H9 (cell line): Measurements from ENCODE around the gene CLNS1A. TPM values are rescaled to one million over a fixed set of nuclear protein-coding genes. Genes with fewer than 3 reads are reported as not detected.

ENCODE experiments used
- DNase-seq: peaks from one replicate; pipeline ENCODE4 v3.0.0-alpha.2; 2017
- H2AFZ ChIP-seq: one replicate; pipeline ENCODE4 v1.6.1; 2013; ENCODE audit warnings: mild to moderate bottlenecking, low read length, control low read depth, moderate library complexity
- H2AK5ac ChIP-seq: 2 replicates; pipeline ENCODE4 v1.6.1; 2013; ENCODE audit warnings: low read length, control low read depth, mixed read lengths; ENCODE audit not compliant: insufficient read length
- H2BK120ac ChIP-seq: one replicate; pipeline ENCODE4 v1.6.1; 2013; ENCODE audit warnings: low read depth, mild to moderate bottlenecking, low read length, control low read depth, inconsistent platforms; ENCODE audit not compliant: poor library complexity, severe bottlenecking
- H2BK12ac ChIP-seq: 2 replicates; pipeline ENCODE4 v1.6.1; 2013; ENCODE audit warnings: low read length, control low read depth, mixed read lengths, low read depth; ENCODE audit not compliant: insufficient read length
- H2BK15ac ChIP-seq: 2 replicates; pipeline ENCODE4 v1.6.1; 2013; ENCODE audit warnings: low read depth, low read length, control low read depth
- H2BK20ac ChIP-seq: one replicate; pipeline ENCODE4 v1.6.1; 2013; ENCODE audit warnings: low read depth, mild to moderate bottlenecking, low read length, control low read depth, inconsistent platforms; ENCODE audit not compliant: poor library complexity, severe bottlenecking
- H2BK5ac ChIP-seq: 2 replicates; pipeline ENCODE4 v1.6.1; 2013; ENCODE audit warnings: low read length, control low read depth, mixed read lengths; ENCODE audit not compliant: insufficient read length
- H3K14ac ChIP-seq: 2 replicates; pipeline ENCODE4 v1.6.1; 2013; ENCODE audit warnings: low read length, control low read depth; ENCODE audit not compliant: insufficient read depth
- H3K18ac ChIP-seq: 2 replicates; pipeline ENCODE4 v1.6.1; 2013; ENCODE audit warnings: low read depth, mild to moderate bottlenecking, mixed read lengths, low read length, control low read depth; ENCODE audit not compliant: insufficient read length
- H3K23ac ChIP-seq: 2 replicates; pipeline ENCODE4 v1.6.1; 2013; ENCODE audit warnings: low read length, control low read depth, mixed read lengths, low read depth; ENCODE audit not compliant: insufficient read length
- H3K23me2 ChIP-seq: 2 replicates; pipeline ENCODE4 v1.6.1; 2013; ENCODE audit warnings: low read depth, mild to moderate bottlenecking, mixed read lengths, low read length, control low read depth; ENCODE audit not compliant: insufficient read length, poor library complexity, severe bottlenecking
- H3K27ac ChIP-seq: 2 replicates; pipeline ENCODE4 v1.5.1; 2013; ENCODE audit warnings: low read length, control low read depth, mixed read lengths, low read depth; ENCODE audit not compliant: insufficient read length
- H3K27me3 ChIP-seq: 2 replicates; pipeline ENCODE4 v1.6.1; 2013; ENCODE audit warnings: low read length, control low read depth, inconsistent platforms; ENCODE audit not compliant: insufficient read depth
- H3K4ac ChIP-seq: 2 replicates; pipeline ENCODE4 v1.6.1; 2013; ENCODE audit warnings: low read depth, mild to moderate bottlenecking, control low read depth, inconsistent platforms, low read length, moderate library complexity
- H3K4me1 ChIP-seq: 2 replicates; pipeline ENCODE4 v1.6.1; 2013; ENCODE audit warnings: low read length, control low read depth, inconsistent platforms; ENCODE audit not compliant: insufficient read depth
- H3K4me2 ChIP-seq: 2 replicates; pipeline ENCODE4 v1.6.1; 2013; ENCODE audit warnings: low read length, control low read depth, mixed read lengths; ENCODE audit not compliant: insufficient read length, insufficient read depth
- H3K56ac ChIP-seq: 2 replicates; pipeline ENCODE4 v1.6.1; 2013; ENCODE audit warnings: low read depth, mild to moderate bottlenecking, mixed read lengths, low read length, control low read depth; ENCODE audit not compliant: insufficient read length
- H3K79me1 ChIP-seq: 2 replicates; pipeline ENCODE4 v1.6.1; 2013; ENCODE audit warnings: low read depth, mild to moderate bottlenecking, moderate library complexity, low read length, control low read depth, inconsistent platforms; ENCODE audit not compliant: insufficient read depth, poor library complexity, severe bottlenecking
- H3K79me2 ChIP-seq: 2 replicates; pipeline ENCODE4 v1.6.1; 2013; ENCODE audit warnings: low read length, control low read depth, inconsistent platforms; ENCODE audit not compliant: insufficient read depth
- H3K9ac ChIP-seq: 2 replicates; pipeline ENCODE4 v1.6.1; 2013; ENCODE audit warnings: low read length, control low read depth, mixed read lengths; ENCODE audit not compliant: insufficient read length; ENCODE audit errors: extremely low read depth
- H3K9me3 ChIP-seq: one replicate; pipeline ENCODE4 v1.6.1; 2013; ENCODE audit warnings: low read depth, low read length, inconsistent platforms; ENCODE audit not compliant: control insufficient read depth
- H3T11ph ChIP-seq: one replicate; pipeline ENCODE4 v1.6.1; 2013; ENCODE audit warnings: mild to moderate bottlenecking, low read length, control low read depth, inconsistent platforms
- H4K20me1 ChIP-seq: one replicate; pipeline ENCODE4 v1.6.1; 2013; ENCODE audit not compliant: control insufficient read depth, insufficient read length, insufficient read depth
- H4K5ac ChIP-seq: 2 replicates; pipeline ENCODE4 v1.6.1; 2013; ENCODE audit warnings: low read depth, mild to moderate bottlenecking, mixed read lengths, low read length, control low read depth; ENCODE audit not compliant: insufficient read length
- H4K8ac ChIP-seq: replicated peaks from 2 replicates; pipeline ENCODE4 v1.6.1; 2013; ENCODE audit warnings: low read length, control low read depth, mixed read lengths, low read depth; ENCODE audit not compliant: insufficient read length
- H4K91ac ChIP-seq: 2 replicates; pipeline ENCODE4 v1.6.1; 2013; ENCODE audit warnings: low read depth, mild to moderate bottlenecking, moderate library complexity, mixed read lengths, low read length, control low read depth; ENCODE audit not compliant: insufficient read length
- H3K27ac Mint-ChIP-seq, 3 experiments: 2 replicates in 2 of 3; 3 replicates in 1 of 3; pipeline ENCODE4 v1.8.0; 2020 to 2021; ENCODE audit warnings: mixed read lengths in 3 of 3, mild to moderate bottlenecking in 1 of 3, moderate library complexity in 1 of 3
- H3K27me3 Mint-ChIP-seq: 2 replicates; pipeline ENCODE4 v1.8.0; 2021; ENCODE audit warnings: low read depth, mild to moderate bottlenecking, moderate library complexity, mixed read lengths
- H3K36me3 Mint-ChIP-seq, 3 experiments: 2 replicates in 2 of 3; 3 replicates in 1 of 3; pipeline ENCODE4 v1.8.0; 2020 to 2021; ENCODE audit warnings: low read depth in 3 of 3, mixed read lengths in 3 of 3; ENCODE audit not compliant: insufficient read depth in 1 of 3
- H3K4me1 Mint-ChIP-seq, 2 experiments: 2 replicates each; pipeline ENCODE4 v1.8.0; 2020; ENCODE audit warnings: mixed read lengths in 2 of 2
- H3K4me3 Mint-ChIP-seq, 2 experiments: 2 replicates in 1 of 2; 3 replicates in 1 of 2; pipeline ENCODE4 v1.8.0; 2020 to 2021; ENCODE audit warnings: mild to moderate bottlenecking in 2 of 2, mixed read lengths in 2 of 2, moderate library complexity in 1 of 2
- H3K9me3 Mint-ChIP-seq, 2 experiments: 2 replicates in 1 of 2; 3 replicates in 1 of 2; pipeline ENCODE4 v1.8.0; 2020; ENCODE audit warnings: mild to moderate bottlenecking in 2 of 2, mixed read lengths in 2 of 2, moderate library complexity in 1 of 2
- WGBS: extraction: QIAGEN DNeasy Blood & Tissue Kit; methylation state at CpG from one replicate; pipeline ENCODE4 v1.1.7; 2013; ENCODE audit warnings: missing lambda C conversion rate, low lambda C conversion rate, mixed read lengths; ENCODE audit not compliant: insufficient read length; ENCODE audit errors: extremely low coverage; 5-methylcytosine and 5-hydroxymethylcytosine counted together
- total RNA-seq: library from RNA; stranded (reverse); gene quantifications from 2 replicates; pipeline ENCODE4 v1.2.1, GENCODE V29; 2021
- TF ChIP-seq, protein P1 (sequence below): fragments of 200-600 bp; sonication (generic); conservative IDR thresholded peaks from 3 replicates; pipeline ENCODE4 v1.8.0; 2021; ENCODE audit warnings: antibody characterized with exemption, mild to moderate bottlenecking

The CLNS1A gene
- total RNA-seq, 1 experiment from 2014 or later, result 165 TPM

DNA sequence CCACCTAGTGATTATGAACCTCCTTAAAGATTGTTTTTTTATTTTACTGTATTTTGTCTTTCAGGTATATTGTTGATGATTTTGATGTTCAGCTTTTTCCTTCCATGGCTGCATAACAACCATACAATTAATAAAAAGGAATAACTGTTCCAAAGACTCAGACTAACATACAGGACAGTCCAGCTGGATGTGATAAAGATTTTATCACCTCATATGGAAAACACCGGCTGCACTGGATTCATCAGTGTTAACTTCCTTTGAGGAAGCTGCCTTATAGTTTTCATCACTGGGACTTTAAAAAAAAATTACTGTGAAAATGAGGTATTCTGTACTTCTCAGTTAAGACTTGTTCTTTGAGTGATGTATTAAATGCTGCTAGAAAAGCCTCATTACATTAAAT is 28.4 kb downstream of the CLNS1A start:
- Histone ChIP-seq H4K5ac (no peak overlapping the region), H2AFZ (no peak overlapping the region), H4K20me1 (no peaks in the 10 kb centered on the region), H2AK5ac (no peak overlapping the region), H3K79me1 (no peaks in the 10 kb centered on the region), H3K9ac (no peak overlapping the region), H4K91ac (no peak overlapping the region), H3K27ac (no peak overlapping the region), H3K4me2 (no peak overlapping the region), H2BK20ac (no peak overlapping the region), H2BK15ac (no peak overlapping the region), H3K23ac (no peak overlapping the region), H3K79me2 (no peaks in the 10 kb centered on the region), H3K9me3 (no peaks in the 10 kb centered on the region), H3K4me1 (no peaks in the 10 kb centered on the region), H3K23me2 (no peaks in the 10 kb centered on the region), H2BK120ac (no peak overlapping the region), H3K56ac (no peak overlapping the region), H3K18ac (no peak overlapping the region), H4K8ac (no peak overlapping the region), H3K14ac (no peak overlapping the region), H3K27me3 (no peaks in the 10 kb centered on the region), H2BK5ac (no peak overlapping the region), H3K4ac (no peak overlapping the region), H2BK12ac (no peak overlapping the region), H3T11ph (no peak overlapping the region)
- Mint-ChIP-seq H3K4me1 (no peaks in the 10 kb centered on the region), H3K9me3 (no peaks in the 10 kb centered on the region), H3K4me3 (no peak overlapping the region), H3K27me3 (no peaks in the 10 kb centered on the region), H3K27ac (no peak overlapping the region), H3K36me3 (peaks cover 10 to 38% (median 34%) of the 10 kb centered on the region in 3 experiments; a peak in 6 of 7 replicates)
- TF ChIP-seq, protein P1, sequence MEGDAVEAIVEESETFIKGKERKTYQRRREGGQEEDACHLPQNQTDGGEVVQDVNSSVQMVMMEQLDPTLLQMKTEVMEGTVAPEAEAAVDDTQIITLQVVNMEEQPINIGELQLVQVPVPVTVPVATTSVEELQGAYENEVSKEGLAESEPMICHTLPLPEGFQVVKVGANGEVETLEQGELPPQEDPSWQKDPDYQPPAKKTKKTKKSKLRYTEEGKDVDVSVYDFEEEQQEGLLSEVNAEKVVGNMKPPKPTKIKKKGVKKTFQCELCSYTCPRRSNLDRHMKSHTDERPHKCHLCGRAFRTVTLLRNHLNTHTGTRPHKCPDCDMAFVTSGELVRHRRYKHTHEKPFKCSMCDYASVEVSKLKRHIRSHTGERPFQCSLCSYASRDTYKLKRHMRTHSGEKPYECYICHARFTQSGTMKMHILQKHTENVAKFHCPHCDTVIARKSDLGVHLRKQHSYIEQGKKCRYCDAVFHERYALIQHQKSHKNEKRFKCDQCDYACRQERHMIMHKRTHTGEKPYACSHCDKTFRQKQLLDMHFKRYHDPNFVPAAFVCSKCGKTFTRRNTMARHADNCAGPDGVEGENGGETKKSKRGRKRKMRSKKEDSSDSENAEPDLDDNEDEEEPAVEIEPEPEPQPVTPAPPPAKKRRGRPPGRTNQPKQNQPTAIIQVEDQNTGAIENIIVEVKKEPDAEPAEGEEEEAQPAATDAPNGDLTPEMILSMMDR, result no peak
- no peak for DNase-seq
- WGBS, result no CpG with 5 or more reads among the region's 1 CpG
